HepG2 (cell line): ENCODE measurements around the gene MINAR2. TPM values are rescaled to one million over a fixed set of nuclear protein-coding genes. Genes with fewer than 3 reads are reported as not detected.

Experiments used
- ATAC-seq: fragments of 200-7000 bp; cut with Tn5 transposase; 3 replicates; pipeline ENCODE4 v1.9.1; 2020; ENCODE audit warnings: mild to moderate bottlenecking, moderate library complexity
- BruUV-seq: library from RNA; stranded (reverse); fragments of 400-500 nt; replicated peaks from 2 replicates; lab custom pipeline; 2021; lab: Mats Ljungman, UMichigan
- CTCF ChIA-PET: fragments of 300-600 bp; formaldehyde crosslinking; extraction: SDS; loops from one replicate; lab custom pipeline; 2021; ENCODE audit warnings: low total read pairs, inconsistent platforms, low intra/inter-chr PET ratio; lab: Yijun Ruan, JAX
- POLR2A ChIA-PET: fragments of 350-600 bp; sonication (Branson Sonifier 250); formaldehyde crosslinking; loops from one replicate; lab custom pipeline; 2020; ENCODE audit warnings: antibody characterized with exemption, inconsistent platforms; lab: Yijun Ruan, JAX
- DNase-seq: peaks from one replicate; pipeline ENCODE4 v3.0.0-alpha.2; 2015; ENCODE audit warnings: low spot score
- FAIRE-seq: peaks from 3 replicates; lab custom pipeline; 2011; peaks lifted over from hg19 to GRCh38; lab: Jason Lieb, UNC
- H2AFZ ChIP-seq: one replicate; pipeline ENCODE4 v1.6.1; 2011; ENCODE audit warnings: low read length, inconsistent platforms
- H3K27ac ChIP-seq: fragments of 300-600 bp; 3 replicates; pipeline ENCODE4 v1.8.0; 2011; ENCODE audit warnings: mixed run types, mild to moderate bottlenecking, mixed read lengths, low read length, inconsistent platforms; ENCODE audit not compliant: insufficient read depth; ENCODE audit errors: extremely low read length
- H3K27me3 ChIP-seq, 2 experiments: fragments of 200-600 bp in 1 of 2; 2 replicates in 1 of 2; 3 replicates in 1 of 2; pipeline versions ENCODE4 v1.6.0 to v1.8.0; 2011; ENCODE audit warnings: low read length in 2 of 2, mild to moderate bottlenecking in 2 of 2, moderate library complexity in 2 of 2, inconsistent platforms in 1 of 2; ENCODE audit not compliant: insufficient read depth in 2 of 2, control insufficient read depth in 1 of 2
- H3K36me3 ChIP-seq, 2 experiments: fragments of 200-600 bp in 1 of 2; replicated peaks in 1 of 2; 2 replicates in 1 of 2; 3 replicates in 1 of 2; pipeline versions ENCODE4 v1.5.1 to v1.8.0; 2011; ENCODE audit warnings: low read length in 2 of 2, inconsistent platforms in 1 of 2; ENCODE audit not compliant: insufficient read depth in 2 of 2, control insufficient read depth in 1 of 2
- H3K4me1 ChIP-seq: 2 replicates; pipeline ENCODE4 v1.5.1; 2012; ENCODE audit warnings: low read length, inconsistent platforms; ENCODE audit not compliant: insufficient read depth
- H3K4me2 ChIP-seq: 2 replicates; pipeline ENCODE4 v1.6.0; 2011; ENCODE audit warnings: low read depth, low read length, inconsistent platforms
- H3K4me3 ChIP-seq, 3 experiments: fragments of 200-600 bp in 1 of 3; sonication (generic), shearing (Covaris generic) in 1 of 3; replicated peaks in 1 of 3; 2 replicates each; pipeline ENCODE4 v1.5.1; 2011 to 2016; ENCODE audit warnings: low read length in 3 of 3, inconsistent platforms in 2 of 3, low read depth in 2 of 3, mild to moderate bottlenecking in 2 of 3, control low read depth in 1 of 3, mixed read lengths in 1 of 3; ENCODE audit not compliant: insufficient read depth in 1 of 3
- H3K79me2 ChIP-seq: one replicate; pipeline ENCODE4 v1.6.1; 2011; ENCODE audit warnings: low read length, inconsistent platforms; ENCODE audit not compliant: insufficient read depth
- H3K9ac ChIP-seq: 2 replicates; pipeline ENCODE4 v1.6.0; 2011; ENCODE audit warnings: mild to moderate bottlenecking, low read depth, low read length, inconsistent platforms; ENCODE audit not compliant: insufficient read depth
- H3K9me3 ChIP-seq: 2 replicates; pipeline ENCODE4 v1.5.1; 2012; ENCODE audit warnings: mild to moderate bottlenecking, low read length
- H4K20me1 ChIP-seq: 2 replicates; pipeline ENCODE4 v1.6.0; 2011; ENCODE audit warnings: inconsistent platforms, mild to moderate bottlenecking, low read length, moderate library complexity; ENCODE audit not compliant: insufficient read depth
- CAMTA2 ChIP-seq: sonication (generic); formaldehyde crosslinking; IDR thresholded peaks from 2 replicates; pipeline ENCODE4 v1.4.0; 2020; ENCODE audit warnings: mild to moderate bottlenecking, missing genetic modification reagents, borderline replicate concordance
- HMG20B ChIP-seq: conservative IDR thresholded peaks from 2 replicates; pipeline ENCODE4 v1.6.1; 2016; ENCODE audit warnings: missing genetic modification reagents, missing compliant biosample characterization
- KLF9 ChIP-seq: IDR thresholded peaks from 2 replicates; pipeline ENCODE4 v1.6.1; 2016; ENCODE audit warnings: low read depth
- NFAT5 ChIP-seq: sonication (generic); formaldehyde crosslinking; IDR thresholded peaks from 2 replicates; pipeline ENCODE4 v1.4.0; 2020; ENCODE audit warnings: missing genetic modification reagents
- ZFP62 ChIP-seq: sonication (generic); formaldehyde crosslinking; IDR thresholded peaks from 2 replicates; pipeline ENCODE4 v1.4.0; 2020; ENCODE audit warnings: missing genetic modification reagents
- ZNF124 ChIP-seq: sonication (generic); formaldehyde crosslinking; IDR thresholded peaks from 2 replicates; pipeline ENCODE4 v1.4.0; 2020; ENCODE audit warnings: missing genetic modification reagents
- ZNF354B ChIP-seq: sonication (generic); formaldehyde crosslinking; IDR thresholded peaks from 2 replicates; pipeline ENCODE4 v1.8.0; 2022; ENCODE audit warnings: mild to moderate bottlenecking, missing genetic modification reagents
- ZNF543 ChIP-seq: sonication (generic); formaldehyde crosslinking; IDR thresholded peaks from 2 replicates; pipeline ENCODE4 v1.4.0; 2020; ENCODE audit warnings: mild to moderate bottlenecking, missing genetic modification reagents
- ZSCAN29 ChIP-seq: sonication (generic); formaldehyde crosslinking; conservative IDR thresholded peaks from 2 replicates; pipeline ENCODE4 v1.4.0; 2020; ENCODE audit warnings: mild to moderate bottlenecking, missing genetic modification reagents
- WGBS: methylation state at CpG from one replicate; pipeline ENCODE4 v1.1.6; 2017; ENCODE audit warnings: low lambda C conversion rate; 5-methylcytosine and 5-hydroxymethylcytosine counted together
- in situ Hi-C: cut with HindIII; loops from 2 replicates; pipeline ENCODE4 v1.10.0; 2017; ENCODE audit warnings: low pct_unique_long_range_greater_than_20kb; ENCODE audit not compliant: extremely low pct_ligation_motif_present
- intact Hi-C: fragments of 100-400 bp; cut with micrococcal nuclease; formaldehyde crosslinking; loops from one replicate; pipeline ENCODE4 v1.10.0; 2022; ENCODE audit not compliant: unreplicated experiment
- polyA plus RNA-seq, 8 experiments: library from polyadenylated mRNA; depleted of rRNA in 3 of 8; stranded (reverse) in 7 of 8; unstranded in 1 of 8; fragments of >200 nt; fragmentation: Illumina TruSeq in 4 of 8; extraction: Trizol in 4 of 8; gene quantifications; 2 replicates each; pipeline versions ENCODE4 v1.2.1 to v1.2.3, GENCODE V29; 2011 to 2016; ENCODE audit warnings: low read depth in 4 of 8, missing spikeins in 1 of 8, mixed read lengths in 1 of 8; ENCODE audit not compliant: insufficient read depth in 1 of 8
- total RNA-seq, 5 experiments: library from RNA; depleted of rRNA; stranded (reverse); fragments of >200 nt; fragmentation: Illumina TruSeq; extraction: Trizol; gene quantifications; 2 replicates each; pipeline ENCODE4 v1.2.3, GENCODE V29; 2016; ENCODE audit warnings: low read depth in 1 of 5
- TF ChIP-seq, protein P1 (sequence below): sonication (generic); formaldehyde crosslinking; IDR thresholded peaks from 2 replicates; pipeline ENCODE4 v1.4.0; 2020; ENCODE audit warnings: missing genetic modification reagents
- TF ChIP-seq, protein P2 (sequence below): IDR thresholded peaks from 2 replicates; pipeline ENCODE4 v1.6.1; 2016; ENCODE audit warnings: control low read depth

Gene MINAR2
- total and polyA plus RNA-seq, 2 of the 13 experiments (the other 11 are each of a cell fraction or from before 2014, with no cell fraction given) = not detected

DNA sequence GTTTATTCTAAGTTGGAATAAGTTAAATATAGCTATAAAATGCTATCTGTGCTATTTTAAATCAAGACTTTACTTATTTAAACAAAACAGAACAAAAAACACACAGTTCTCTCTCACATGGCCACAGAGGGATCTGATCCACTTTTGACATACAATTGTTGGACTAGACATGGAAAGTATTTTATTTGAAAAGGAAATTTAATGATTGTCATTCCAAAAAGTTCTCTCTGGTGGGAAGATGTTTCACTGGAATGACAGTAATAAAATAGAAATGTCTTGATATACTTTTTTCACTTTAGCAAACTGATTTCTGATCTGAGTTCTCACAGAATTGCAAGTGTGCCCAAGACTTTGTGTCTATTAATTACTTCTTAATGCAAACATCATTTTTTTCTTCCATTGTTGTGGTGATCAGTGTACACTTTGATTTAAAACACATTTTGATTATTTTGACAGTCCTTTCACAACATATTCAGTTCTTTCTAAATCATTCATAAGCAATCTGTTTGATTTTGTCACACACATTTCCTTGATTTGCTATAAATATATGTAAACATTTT, 30.1 kb upstream of the MINAR2 start:
- in situ Hi-C loops = no loop called here
- H3K4me3 ChIP-seq = no peak overlapping the region
- no peaks in the 10 kb centered on the region for H3K9me3 ChIP-seq
- TF ChIP-seq, protein P1, sequence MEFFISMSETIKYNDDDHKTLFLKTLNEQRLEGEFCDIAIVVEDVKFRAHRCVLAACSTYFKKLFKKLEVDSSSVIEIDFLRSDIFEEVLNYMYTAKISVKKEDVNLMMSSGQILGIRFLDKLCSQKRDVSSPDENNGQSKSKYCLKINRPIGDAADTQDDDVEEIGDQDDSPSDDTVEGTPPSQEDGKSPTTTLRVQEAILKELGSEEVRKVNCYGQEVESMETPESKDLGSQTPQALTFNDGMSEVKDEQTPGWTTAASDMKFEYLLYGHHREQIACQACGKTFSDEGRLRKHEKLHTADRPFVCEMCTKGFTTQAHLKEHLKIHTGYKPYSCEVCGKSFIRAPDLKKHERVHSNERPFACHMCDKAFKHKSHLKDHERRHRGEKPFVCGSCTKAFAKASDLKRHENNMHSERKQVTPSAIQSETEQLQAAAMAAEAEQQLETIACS = no peak
- TF ChIP-seq ZNF124 (CRISPR knock-in tag) (no peak), ZNF354B (CRISPR knock-in tag) (no peak), ZSCAN29 (CRISPR knock-in tag) (no peak), ZFP62 (CRISPR knock-in tag) (no peak), CAMTA2 (CRISPR knock-in tag) (no peak)
- TF ChIP-seq, all 625 proteins: peak for 0
- no TSS peak for BruUV-seq
- H3K27ac ChIP-seq = no peak overlapping the region
- no peak overlapping the region for H2AFZ ChIP-seq
- H3K27me3 ChIP-seq = no peaks in the 10 kb centered on the region
- no peaks in the 10 kb centered on the region for H3K79me2 ChIP-seq
- POLR2A ChIA-PET = no interaction called here
- no peaks in the 10 kb centered on the region for H3K4me1 ChIP-seq
- no peak overlapping the region for H3K9ac ChIP-seq
- no peak for DNase-seq
- no peak for FAIRE-seq
- no peaks in the 10 kb centered on the region for H4K20me1 ChIP-seq
- no peak overlapping the region for H3K4me2 ChIP-seq
- H3K36me3 ChIP-seq = no peaks in the 10 kb centered on the region
- ATAC-seq = no peak
- CTCF ChIA-PET = no interaction called here
- intact Hi-C loops = no loop called here

- ChIA-PET CTCF (no interaction called here), POLR2A (no interaction called here)
- no peak for ATAC-seq
- H2AFZ ChIP-seq = no peak overlapping the region
- H3K79me2 ChIP-seq = no peaks in the 10 kb centered on the region
- intact Hi-C loops (no loop called here), in situ Hi-C loops (no loop called here)
- H3K4me2 ChIP-seq = no peak overlapping the region
- H3K9me3 ChIP-seq = no peaks in the 10 kb centered on the region
- H4K20me1 ChIP-seq = no peaks in the 10 kb centered on the region
- no peak for FAIRE-seq
- no peak overlapping the region for H3K27ac ChIP-seq
- no peaks in the 10 kb centered on the region for H3K36me3 ChIP-seq
- 0% methylated on average over 1 of the region's 1 CpG for WGBS
- H3K27me3 ChIP-seq = no peaks in the 10 kb centered on the region
- no peak overlapping the region for H3K9ac ChIP-seq
- no peak for DNase-seq
- H3K4me1 ChIP-seq = no peaks in the 10 kb centered on the region
- H3K4me3 ChIP-seq = no peak overlapping the region
- BruUV-seq = no TSS peak
- TF ChIP-seq NFAT5 = no peak
- TF ChIP-seq ZNF543 = no peak
- TF ChIP-seq, protein P2, sequence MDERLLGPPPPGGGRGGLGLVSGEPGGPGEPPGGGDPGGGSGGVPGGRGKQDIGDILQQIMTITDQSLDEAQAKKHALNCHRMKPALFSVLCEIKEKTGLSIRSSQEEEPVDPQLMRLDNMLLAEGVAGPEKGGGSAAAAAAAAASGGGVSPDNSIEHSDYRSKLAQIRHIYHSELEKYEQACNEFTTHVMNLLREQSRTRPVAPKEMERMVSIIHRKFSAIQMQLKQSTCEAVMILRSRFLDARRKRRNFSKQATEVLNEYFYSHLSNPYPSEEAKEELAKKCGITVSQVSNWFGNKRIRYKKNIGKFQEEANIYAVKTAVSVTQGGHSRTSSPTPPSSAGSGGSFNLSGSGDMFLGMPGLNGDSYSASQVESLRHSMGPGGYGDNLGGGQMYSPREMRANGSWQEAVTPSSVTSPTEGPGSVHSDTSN (CRISPR knock-in tag) = no peak
- no peak for TF ChIP-seq HMG20B (CRISPR knock-in tag)
- no peak for TF ChIP-seq KLF9 (CRISPR knock-in tag)
These were observed 29.3 kb upstream of the MINAR2 start for GRCh38 chr5:129718471-129719090.
